HEK293 (cell line): ENCODE measurements around the gene STYK1.

Experiments used
- BCL11B ChIP-seq: fragments of 450-650 bp; formaldehyde crosslinking; IDR thresholded peaks from 2 replicates; pipeline ENCODE4 v1.5.1; 2016; ENCODE audit warnings: low read depth, missing biosample characterization, missing genetic modification characterization
- FEZF1 ChIP-seq: fragments of 450-650 bp; formaldehyde crosslinking; IDR thresholded peaks from 2 replicates; pipeline ENCODE4 v1.5.1; 2016; ENCODE audit warnings: missing biosample characterization, missing genetic modification characterization
- GLI4 ChIP-seq: fragments of 450-650 bp; formaldehyde crosslinking; IDR thresholded peaks from 2 replicates; pipeline ENCODE4 v1.5.1; 2016; ENCODE audit warnings: missing biosample characterization, missing genetic modification characterization
- GLIS2 ChIP-seq: fragments of 450-650 bp; formaldehyde crosslinking; IDR thresholded peaks from 2 replicates; pipeline ENCODE4 v1.5.1; 2016; ENCODE audit warnings: missing biosample characterization, missing genetic modification characterization
- KLF17 ChIP-seq: fragments of 450-650 bp; formaldehyde crosslinking; IDR thresholded peaks from 2 replicates; pipeline ENCODE4 v1.5.1; 2016; ENCODE audit warnings: missing biosample characterization, missing genetic modification characterization
- RBAK ChIP-seq: fragments of 450-650 bp; formaldehyde crosslinking; IDR thresholded peaks from 2 replicates; pipeline ENCODE4 v1.5.1; 2016; ENCODE audit warnings: missing biosample characterization, missing genetic modification characterization
- SCRT2 ChIP-seq: fragments of 450-650 bp; formaldehyde crosslinking; IDR thresholded peaks from 2 replicates; pipeline ENCODE4 v1.5.1; 2016; ENCODE audit warnings: missing biosample characterization, missing genetic modification characterization
- SP2 ChIP-seq: fragments of 450-650 bp; formaldehyde crosslinking; IDR thresholded peaks from 2 replicates; pipeline ENCODE4 v1.5.1; 2016; ENCODE audit warnings: missing biosample characterization, missing genetic modification characterization
- WT1 ChIP-seq: fragments of 450-650 bp; formaldehyde crosslinking; IDR thresholded peaks from 2 replicates; pipeline ENCODE4 v1.5.1; 2016; ENCODE audit warnings: missing biosample characterization, missing genetic modification characterization
- ZBTB11 ChIP-seq: fragments of 450-650 bp; formaldehyde crosslinking; conservative IDR thresholded peaks from 2 replicates; pipeline ENCODE4 v1.5.1; 2016; ENCODE audit warnings: low read depth, missing biosample characterization, missing genetic modification characterization
- ZBTB17 ChIP-seq: fragments of 450-650 bp; formaldehyde crosslinking; IDR thresholded peaks from 2 replicates; pipeline ENCODE4 v1.5.1; 2016; ENCODE audit warnings: missing biosample characterization, missing genetic modification characterization
- ZBTB7A ChIP-seq: fragments of 450-650 bp; formaldehyde crosslinking; IDR thresholded peaks from 2 replicates; pipeline ENCODE4 v1.5.1; 2016; ENCODE audit warnings: low read depth, missing biosample characterization, missing genetic modification characterization
- ZFP69B ChIP-seq: fragments of 450-650 bp; formaldehyde crosslinking; IDR thresholded peaks from 2 replicates; pipeline ENCODE4 v1.5.1; 2016; ENCODE audit warnings: missing biosample characterization, missing genetic modification characterization
- ZNF157 ChIP-seq: fragments of 450-650 bp; formaldehyde crosslinking; IDR thresholded peaks from 2 replicates; pipeline ENCODE4 v1.5.1; 2016; ENCODE audit warnings: missing biosample characterization, missing genetic modification characterization
- ZNF223 ChIP-seq: fragments of 450-650 bp; formaldehyde crosslinking; IDR thresholded peaks from 2 replicates; pipeline ENCODE4 v1.5.1; 2016; ENCODE audit warnings: missing biosample characterization, missing genetic modification characterization
- ZNF248 ChIP-seq: fragments of 450-650 bp; formaldehyde crosslinking; IDR thresholded peaks from 2 replicates; pipeline ENCODE4 v1.5.1; 2017; ENCODE audit warnings: missing biosample characterization, missing genetic modification characterization
- ZNF302 ChIP-seq: fragments of 450-650 bp; formaldehyde crosslinking; IDR thresholded peaks from 2 replicates; pipeline ENCODE4 v1.5.1; 2016; ENCODE audit warnings: missing biosample characterization, missing genetic modification characterization, low read depth
- ZNF391 ChIP-seq: fragments of 450-650 bp; formaldehyde crosslinking; IDR thresholded peaks from 2 replicates; pipeline ENCODE4 v1.5.1; 2016; ENCODE audit warnings: low read depth, missing biosample characterization, missing genetic modification characterization, borderline replicate concordance
- ZNF624 ChIP-seq: fragments of 450-650 bp; formaldehyde crosslinking; IDR thresholded peaks from 2 replicates; pipeline ENCODE4 v1.5.1; 2017; ENCODE audit warnings: missing biosample characterization, missing genetic modification characterization
- ZNF626 ChIP-seq: fragments of 450-650 bp; sonication (Bioruptor Pico); formaldehyde crosslinking; IDR thresholded peaks from 2 replicates; pipeline ENCODE4 v1.5.1; 2018; ENCODE audit warnings: missing biosample characterization, missing genetic modification characterization, inconsistent platforms
- ZNF747 ChIP-seq: fragments of 450-650 bp; formaldehyde crosslinking; IDR thresholded peaks from 2 replicates; pipeline ENCODE4 v1.5.1; 2016; ENCODE audit warnings: missing biosample characterization, missing genetic modification characterization
- ZNF768 ChIP-seq: fragments of 450-650 bp; formaldehyde crosslinking; IDR thresholded peaks from 2 replicates; pipeline ENCODE4 v1.5.1; 2018; ENCODE audit warnings: missing biosample characterization, mild to moderate bottlenecking, missing genetic modification characterization
- ZNF776 ChIP-seq: fragments of 450-650 bp; formaldehyde crosslinking; IDR thresholded peaks from 2 replicates; pipeline ENCODE4 v1.5.0; 2017; ENCODE audit warnings: missing biosample characterization, missing genetic modification characterization, borderline replicate concordance
- ZNF785 ChIP-seq: fragments of 450-650 bp; formaldehyde crosslinking; IDR thresholded peaks from 2 replicates; pipeline ENCODE4 v1.5.1; 2016; ENCODE audit warnings: missing biosample characterization, missing genetic modification characterization
- ZNF843 ChIP-seq: fragments of 450-650 bp; formaldehyde crosslinking; IDR thresholded peaks from 2 replicates; pipeline ENCODE4 v1.5.1; 2016; ENCODE audit warnings: missing biosample characterization, missing genetic modification characterization
- ZSCAN18 ChIP-seq: fragments of 450-650 bp; formaldehyde crosslinking; IDR thresholded peaks from 2 replicates; pipeline ENCODE4 v1.5.1; 2016; ENCODE audit warnings: missing biosample characterization, missing genetic modification characterization
- ZSCAN23 ChIP-seq: fragments of 450-650 bp; formaldehyde crosslinking; IDR thresholded peaks from 2 replicates; pipeline ENCODE4 v1.5.1; 2016; ENCODE audit warnings: missing biosample characterization, missing genetic modification characterization
- TF ChIP-seq, protein P1 (sequence below): fragments of 450-650 bp; formaldehyde crosslinking; optimal IDR thresholded peaks from 2 replicates; pipeline ENCODE3; 2016; ENCODE audit warnings: missing biosample characterization, mild to moderate bottlenecking, missing genetic modification characterization
- TF ChIP-seq, protein P2 (sequence below): fragments of 450-650 bp; formaldehyde crosslinking; IDR thresholded peaks from 2 replicates; pipeline ENCODE4 v1.5.1; 2017; ENCODE audit warnings: missing biosample characterization, missing genetic modification characterization
- TF ChIP-seq, protein P3 (sequence below): fragments of 450-650 bp; formaldehyde crosslinking; IDR thresholded peaks from 2 replicates; pipeline ENCODE4 v1.5.1; 2017; ENCODE audit warnings: missing biosample characterization, missing genetic modification characterization

STYK1 gene

DNA sequence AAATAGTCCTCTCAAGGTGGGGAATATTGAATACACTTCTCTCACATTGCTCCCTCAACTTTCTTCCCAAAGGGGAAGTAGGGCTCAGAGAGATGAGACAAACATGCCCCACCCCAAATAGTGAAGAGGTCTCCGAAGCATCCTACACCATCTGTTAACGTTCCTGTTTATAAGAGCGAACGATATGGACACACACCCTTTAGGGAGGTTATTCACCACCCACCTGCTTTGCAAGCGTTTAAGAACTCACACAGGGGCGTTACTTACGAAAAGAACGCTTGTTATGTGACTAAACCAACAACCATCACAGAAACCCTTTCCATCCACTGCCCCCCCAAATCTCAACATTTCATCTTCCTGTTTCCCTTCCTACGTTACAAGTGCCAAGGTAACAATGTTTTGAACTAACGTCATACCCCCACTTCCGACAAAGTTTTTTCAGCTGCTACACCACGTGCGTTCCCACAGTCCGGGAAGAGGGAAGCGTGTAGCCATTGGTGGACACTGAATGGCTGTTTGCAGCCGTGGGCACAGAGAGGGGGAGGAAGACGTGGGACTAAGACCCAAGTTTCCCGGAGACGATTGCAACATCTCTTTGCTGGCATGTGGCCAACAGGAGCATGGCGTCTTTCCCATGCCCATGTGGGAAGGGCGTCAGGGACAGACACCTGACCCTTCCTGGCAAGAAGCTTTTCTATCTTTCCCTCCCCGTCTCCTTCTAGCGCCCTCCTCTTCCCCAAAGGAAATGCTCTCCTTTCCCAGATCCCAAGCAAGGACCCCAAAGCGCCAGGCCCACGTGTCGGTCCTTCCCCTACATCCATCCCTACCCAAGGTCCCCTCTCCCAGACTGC lies 48.0 kb upstream of the STYK1 start (continued):
- TF ChIP-seq GLIS2 (tag by site-specific recombination) (peak; percentile 28; the same call in 1 of the 2 replicates), RBAK (tag by site-specific recombination) (no peak), ZFP69B (tag by site-specific recombination) (no peak; the same call in 1 of the 2 replicates), SP2 (tag by site-specific recombination) (peak; percentile 79), ZNF776 (tag by site-specific recombination) (no peak; the same call in 1 of the 2 replicates), ZNF391 (tag by site-specific recombination) (peak; percentile 33; the same call in 1 of the 2 replicates), ZNF624 (tag by site-specific recombination) (peak; percentile 82; the same call in 1 of the 2 replicates), ZNF747 (tag by site-specific recombination) (no peak), ZNF626 (tag by site-specific recombination) (no peak), ZBTB11 (tag by site-specific recombination) (no peak), KLF17 (tag by site-specific recombination) (peak; percentile 93), SCRT2 (tag by site-specific recombination) (peak; percentile 90), ZNF785 (tag by site-specific recombination) (no peak), ZNF248 (tag by site-specific recombination) (no peak), ZNF223 (no peak), WT1 (peak; percentile 60; the same call in 1 of the 2 replicates), ZNF768 (tag by site-specific recombination) (no peak), ZSCAN23 (no peak; the same call in 1 of the 2 replicates), ZNF302 (tag by site-specific recombination) (no peak), ZNF157 (tag by site-specific recombination) (peak; percentile 10; the same call in 1 of the 2 replicates), FEZF1 (tag by site-specific recombination) (peak; percentile 79), GLI4 (tag by site-specific recombination) (no peak), ZNF843 (peak; percentile 64), BCL11B (tag by site-specific recombination) (peak; percentile 71; the same call in 1 of the 2 replicates), ZSCAN18 (tag by site-specific recombination) (peak; percentile 60; the same call in 1 of the 2 replicates), ZBTB7A (tag by site-specific recombination) (peak; percentile 25; the same call in 1 of the 2 replicates), ZBTB17 (tag by site-specific recombination) (peak; percentile 72)
- TF ChIP-seq, protein P1, sequence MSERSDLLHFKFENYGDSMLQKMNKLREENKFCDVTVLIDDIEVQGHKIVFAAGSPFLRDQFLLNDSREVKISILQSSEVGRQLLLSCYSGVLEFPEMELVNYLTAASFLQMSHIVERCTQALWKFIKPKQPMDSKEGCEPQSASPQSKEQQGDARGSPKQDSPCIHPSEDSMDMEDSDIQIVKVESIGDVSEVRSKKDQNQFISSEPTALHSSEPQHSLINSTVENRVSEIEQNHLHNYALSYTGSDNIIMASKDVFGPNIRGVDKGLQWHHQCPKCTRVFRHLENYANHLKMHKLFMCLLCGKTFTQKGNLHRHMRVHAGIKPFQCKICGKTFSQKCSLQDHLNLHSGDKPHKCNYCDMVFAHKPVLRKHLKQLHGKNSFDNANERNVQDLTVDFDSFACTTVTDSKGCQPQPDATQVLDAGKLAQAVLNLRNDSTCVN (tag by site-specific recombination) = no peak
- TF ChIP-seq, protein P2, sequence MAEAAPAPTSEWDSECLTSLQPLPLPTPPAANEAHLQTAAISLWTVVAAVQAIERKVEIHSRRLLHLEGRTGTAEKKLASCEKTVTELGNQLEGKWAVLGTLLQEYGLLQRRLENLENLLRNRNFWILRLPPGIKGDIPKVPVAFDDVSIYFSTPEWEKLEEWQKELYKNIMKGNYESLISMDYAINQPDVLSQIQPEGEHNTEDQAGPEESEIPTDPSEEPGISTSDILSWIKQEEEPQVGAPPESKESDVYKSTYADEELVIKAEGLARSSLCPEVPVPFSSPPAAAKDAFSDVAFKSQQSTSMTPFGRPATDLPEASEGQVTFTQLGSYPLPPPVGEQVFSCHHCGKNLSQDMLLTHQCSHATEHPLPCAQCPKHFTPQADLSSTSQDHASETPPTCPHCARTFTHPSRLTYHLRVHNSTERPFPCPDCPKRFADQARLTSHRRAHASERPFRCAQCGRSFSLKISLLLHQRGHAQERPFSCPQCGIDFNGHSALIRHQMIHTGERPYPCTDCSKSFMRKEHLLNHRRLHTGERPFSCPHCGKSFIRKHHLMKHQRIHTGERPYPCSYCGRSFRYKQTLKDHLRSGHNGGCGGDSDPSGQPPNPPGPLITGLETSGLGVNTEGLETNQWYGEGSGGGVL = peak; percentile 93
- TF ChIP-seq, protein P3, sequence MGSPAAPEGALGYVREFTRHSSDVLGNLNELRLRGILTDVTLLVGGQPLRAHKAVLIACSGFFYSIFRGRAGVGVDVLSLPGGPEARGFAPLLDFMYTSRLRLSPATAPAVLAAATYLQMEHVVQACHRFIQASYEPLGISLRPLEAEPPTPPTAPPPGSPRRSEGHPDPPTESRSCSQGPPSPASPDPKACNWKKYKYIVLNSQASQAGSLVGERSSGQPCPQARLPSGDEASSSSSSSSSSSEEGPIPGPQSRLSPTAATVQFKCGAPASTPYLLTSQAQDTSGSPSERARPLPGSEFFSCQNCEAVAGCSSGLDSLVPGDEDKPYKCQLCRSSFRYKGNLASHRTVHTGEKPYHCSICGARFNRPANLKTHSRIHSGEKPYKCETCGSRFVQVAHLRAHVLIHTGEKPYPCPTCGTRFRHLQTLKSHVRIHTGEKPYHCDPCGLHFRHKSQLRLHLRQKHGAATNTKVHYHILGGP = peak; percentile 52; the same call in 1 of the 2 replicates
